ENCODE results near the gene RAB14.

RAB14 gene

DNA sequence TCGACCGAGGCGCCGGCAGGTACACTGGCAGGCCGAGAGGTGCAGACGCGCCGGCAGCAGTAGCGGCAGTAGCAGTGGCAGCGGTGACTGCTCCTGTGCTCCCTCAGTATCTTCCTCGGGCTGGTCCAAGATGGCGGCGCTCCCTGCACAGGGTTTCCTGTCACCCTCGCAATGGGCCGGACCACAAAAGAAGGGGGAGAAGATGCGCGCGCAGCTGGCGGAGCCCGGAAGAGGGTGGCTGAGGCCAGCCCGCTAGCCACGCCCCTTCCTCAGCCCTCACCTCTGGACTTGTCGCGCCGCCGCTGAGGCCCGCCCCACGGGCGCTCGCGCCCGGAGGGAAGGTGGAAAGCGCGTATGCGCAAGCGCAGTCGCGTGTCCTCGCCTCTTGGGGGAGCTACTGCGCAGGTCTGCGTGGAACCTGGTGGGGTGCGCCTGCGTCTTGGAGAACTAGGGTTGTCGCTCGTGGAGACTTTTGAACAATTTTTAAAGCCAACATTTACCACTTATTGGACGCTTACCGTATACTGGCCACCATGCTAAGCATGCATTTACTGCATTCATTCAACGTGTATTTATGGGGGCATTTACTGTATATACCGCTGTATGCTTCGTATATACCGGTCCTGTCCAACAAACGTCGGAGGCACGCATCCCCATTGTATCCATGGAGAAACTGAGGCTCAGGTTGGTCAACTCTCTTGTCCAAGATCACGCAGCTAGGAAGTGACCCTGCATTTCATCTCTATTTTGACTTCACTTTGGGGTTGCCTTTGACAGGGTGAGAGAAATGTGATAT is at the start of gene RAB14:
TSS of gene RAB14 (minus strand) at position 132 of the 796 bp plus-strand sequence. CDS start 8,457 bp downstream, outside the sequence.
- DNase-seq (ENCODE audit: low read depth): peak; percentile 100

GRCh38 chr9:121249563-121249962 is 47.9 kb upstream of the RAB14 start:
- DNase-seq (ENCODE audit: low read depth): no peak

- DNase-seq (ENCODE audit: low read depth): no peak
Measured at GRCh38 chr9:121246821-121247561, 45.3 kb upstream of the RAB14 start.

DNA sequence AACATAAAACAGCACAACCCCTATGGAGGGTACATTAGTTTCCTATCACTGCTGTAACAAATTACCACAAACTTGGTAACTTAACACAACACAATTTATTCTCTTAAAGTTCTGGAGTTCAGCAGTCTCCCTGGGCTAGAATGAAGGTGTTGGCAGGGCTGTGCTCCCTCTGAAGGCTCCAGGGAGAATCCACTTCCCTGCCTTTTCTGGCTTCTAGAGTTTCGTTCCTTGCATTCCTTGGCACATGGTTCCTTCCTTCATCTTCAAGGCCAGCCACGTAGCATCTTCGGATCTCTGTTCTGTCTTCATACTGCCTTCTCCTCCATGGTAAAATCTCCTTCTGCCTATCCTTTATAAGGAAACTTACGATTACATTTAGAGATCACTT is 41.3 kb upstream of the RAB14 start:
- no peak for DNase-seq (ENCODE audit: low read depth)

GRCh38 chr9:121242219-121242958 is 40.7 kb upstream of the RAB14 start:
- no peak for DNase-seq (ENCODE audit: low read depth)

GRCh38 chr9:121240472-121241135 is 38.9 kb upstream of the RAB14 start:
- no peak for DNase-seq (ENCODE audit: low read depth)

DNA sequence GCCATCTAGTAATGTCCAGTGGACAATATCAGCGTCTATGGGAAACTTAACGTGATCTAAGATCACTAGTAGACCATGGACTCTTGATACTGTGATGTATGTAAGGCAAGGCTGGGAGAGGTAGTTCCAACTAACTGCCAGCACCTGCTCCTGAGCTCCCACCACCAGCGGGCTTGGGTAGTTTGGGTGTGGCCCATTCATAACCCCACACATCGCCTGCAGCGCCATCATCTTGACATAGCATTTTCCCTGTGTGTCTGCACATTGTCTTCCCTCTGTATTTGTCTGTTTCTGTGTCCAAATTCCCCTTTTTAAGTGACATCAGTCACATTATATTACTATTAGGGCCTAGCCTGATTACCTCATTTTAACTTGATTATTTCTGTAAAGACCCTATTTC is 38.2 kb upstream of the RAB14 start:
- DNase-seq (ENCODE audit: low read depth): no peak

- DNase-seq (ENCODE audit: low read depth): no peak
Measured at GRCh38 chr9:121239071-121239470, 37.4 kb upstream of the RAB14 start.

DNA sequence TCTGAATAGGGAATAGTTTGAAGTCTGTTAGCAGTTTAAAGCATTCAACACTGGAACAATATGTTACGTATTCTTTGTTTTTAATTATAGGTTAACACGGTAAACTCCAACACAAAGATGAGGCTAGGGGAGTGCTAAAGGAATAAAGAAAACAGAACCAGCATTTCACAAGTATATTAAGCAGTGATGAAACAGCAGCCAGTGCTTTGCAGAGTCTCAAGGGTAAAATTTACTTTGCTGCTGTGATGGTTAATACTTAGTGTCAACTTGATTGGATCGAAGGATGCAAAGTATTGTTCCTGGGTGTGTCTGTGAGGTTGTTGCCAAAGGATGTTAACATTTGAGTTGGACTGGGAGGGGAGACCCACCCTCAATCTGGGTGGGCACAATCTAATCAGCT is 36.2 kb upstream of the RAB14 start:
- DNase-seq (ENCODE audit: low read depth): no peak

DNA sequence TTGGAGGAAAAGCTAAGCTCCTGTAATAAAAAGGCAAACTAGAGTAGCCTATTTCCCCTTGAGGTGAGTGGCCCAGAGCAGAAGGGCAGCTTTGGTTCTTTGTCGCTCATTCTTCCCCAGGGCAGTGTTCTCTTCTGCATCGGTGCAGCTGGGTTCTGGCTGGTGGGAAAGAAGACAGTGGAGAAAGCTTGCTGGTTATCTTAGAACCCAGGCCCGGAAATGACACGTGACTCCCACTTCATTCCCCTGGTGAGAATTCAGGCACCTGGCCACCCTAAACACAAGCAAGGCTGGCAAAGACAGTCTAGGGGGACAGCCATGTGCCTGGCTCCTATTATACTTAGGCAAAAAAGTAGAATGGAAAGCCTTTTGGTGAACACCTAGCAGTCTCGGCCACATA is 33.8 kb upstream of the RAB14 start:
- DNase-seq (ENCODE audit: low read depth): no peak

- DNase-seq (ENCODE audit: low read depth): no peak
Measured at GRCh38 chr9:121234832-121235161, 33.1 kb upstream of the RAB14 start.

DNA sequence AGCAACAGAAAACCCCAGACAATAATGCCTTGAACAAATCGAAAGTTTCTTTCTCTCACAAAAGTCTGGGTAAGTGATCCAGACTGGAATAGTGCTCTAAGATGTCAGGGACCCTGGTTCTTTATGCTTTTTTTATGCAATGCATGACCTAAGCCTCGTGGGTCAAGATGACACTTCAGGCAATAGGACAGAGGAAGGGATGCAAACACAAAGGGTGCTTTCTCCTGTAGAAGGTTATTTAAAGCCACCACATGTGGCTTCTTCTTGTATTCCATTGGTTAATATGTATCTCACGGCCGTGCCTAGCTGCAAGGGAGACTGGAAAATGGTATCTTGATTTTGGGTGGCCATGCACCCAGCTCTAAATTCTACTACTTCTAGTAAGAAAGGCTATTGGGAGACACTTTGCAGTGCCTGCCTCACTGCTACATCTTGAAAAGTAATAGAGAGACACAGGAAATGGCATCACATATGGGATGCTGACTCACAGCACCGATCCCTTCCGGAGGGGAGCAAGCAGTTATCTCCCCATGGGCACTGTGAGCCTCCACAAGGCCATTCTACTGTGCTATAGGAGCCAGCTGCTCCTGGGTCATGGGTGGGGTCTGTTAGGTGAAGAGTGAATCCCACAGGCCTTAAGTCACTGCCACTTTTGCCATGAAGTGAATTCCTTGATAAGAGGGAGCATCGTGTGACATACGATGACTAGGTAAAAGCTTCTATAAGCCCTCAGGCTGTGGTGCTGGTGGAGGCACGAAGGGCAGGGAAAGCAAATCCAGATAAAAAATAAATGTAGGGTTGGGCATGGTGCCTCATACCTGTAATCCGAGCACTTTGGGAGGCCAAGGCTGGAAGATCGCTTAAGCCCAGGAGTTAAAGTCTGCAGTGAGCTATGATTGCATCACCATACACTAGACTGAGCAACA is 32.5 kb upstream of the RAB14 start:
- DNase-seq (ENCODE audit: low read depth): no peak

DNA sequence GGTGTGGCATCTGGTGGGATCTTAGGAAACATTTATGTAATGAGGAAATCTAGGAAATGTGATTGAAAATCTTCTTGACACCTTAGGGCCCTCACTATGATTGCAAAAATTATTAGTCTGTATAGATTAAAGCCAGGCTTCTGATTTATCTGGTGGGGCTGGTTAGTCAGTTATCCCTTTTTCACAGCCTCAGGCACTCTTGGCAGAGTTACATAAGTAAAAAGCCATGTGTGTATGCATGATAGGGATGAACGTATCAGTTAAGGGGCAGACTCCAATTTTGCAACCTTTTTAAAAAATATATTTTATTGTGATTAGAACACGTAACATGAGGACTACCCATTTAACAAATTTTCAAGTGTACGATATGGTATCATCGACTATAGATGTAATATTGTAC is 30.6 kb upstream of the RAB14 start:
- DNase-seq (ENCODE audit: low read depth): no peak

GRCh38 chr9:121230256-121230655 is 28.6 kb upstream of the RAB14 start:
- no peak for DNase-seq (ENCODE audit: low read depth)

DNA sequence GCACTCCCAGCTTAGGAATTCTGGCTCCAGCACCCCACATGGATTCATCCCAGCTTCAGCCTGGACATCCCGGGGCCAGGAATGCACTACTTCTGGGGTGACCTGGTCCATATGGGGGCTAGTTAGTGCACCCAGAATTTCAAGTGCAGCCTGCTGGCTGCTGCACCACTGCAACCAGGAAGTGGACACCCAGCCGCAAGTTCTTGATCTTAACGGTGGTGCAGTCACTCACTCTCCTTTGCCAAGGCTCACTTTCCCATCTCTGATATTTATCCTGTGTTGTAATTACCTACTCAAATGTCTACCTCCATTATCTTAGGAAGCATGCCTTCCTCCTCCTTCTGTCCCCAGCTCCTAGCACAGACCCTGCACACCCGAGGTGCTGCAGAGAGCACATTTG is 26.2 kb upstream of the RAB14 start:
- DNase-seq (ENCODE audit: low read depth): no peak

DNA sequence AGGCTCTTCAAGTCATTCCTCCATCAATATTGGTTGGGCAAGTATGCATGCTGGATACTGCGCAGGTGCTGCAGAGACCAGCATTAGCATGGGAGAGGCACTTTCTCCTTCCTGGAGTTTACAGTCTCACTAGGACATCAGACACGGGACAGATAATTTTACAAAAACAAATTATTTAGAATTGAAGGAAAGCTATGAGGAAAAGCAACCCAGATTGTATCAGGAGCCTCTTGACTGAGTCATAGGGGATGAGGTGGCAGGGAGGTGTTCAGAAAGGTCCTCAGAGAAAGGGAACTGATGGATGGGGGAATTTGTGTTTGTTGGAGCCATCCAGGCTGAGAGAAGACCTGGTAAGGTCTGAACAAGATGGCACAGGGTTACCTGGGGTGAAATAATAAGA is 24.5 kb upstream of the RAB14 start:
- DNase-seq (ENCODE audit: low read depth): no peak

DNA sequence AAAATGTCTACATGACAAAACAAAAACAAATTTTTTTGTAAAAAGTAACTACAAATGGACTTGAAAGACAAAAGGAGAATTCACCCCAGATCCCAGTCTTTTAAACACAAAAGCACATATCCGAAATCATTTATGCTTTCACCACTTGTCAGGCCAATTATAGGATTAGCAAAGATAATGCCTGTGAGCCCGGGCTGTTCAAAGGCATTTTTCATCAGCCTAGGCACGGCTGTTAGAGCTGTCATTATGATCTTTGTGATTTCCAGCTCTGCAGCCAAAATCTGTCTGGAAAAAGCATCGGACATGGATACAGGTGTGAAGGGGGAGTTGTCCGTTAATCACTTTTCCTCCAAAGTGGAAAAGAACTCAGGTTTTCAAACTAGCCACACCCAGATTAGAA is 23.6 kb upstream of the RAB14 start:
- no peak for DNase-seq (ENCODE audit: low read depth)

- DNase-seq (ENCODE audit: low read depth): no peak
Measured at GRCh38 chr9:121222524-121223171, 21.0 kb upstream of the RAB14 start.

- no peak for DNase-seq (ENCODE audit: low read depth)
Measured at GRCh38 chr9:121221664-121222055, 20.0 kb upstream of the RAB14 start.

- no peak for DNase-seq (ENCODE audit: low read depth)
Measured at GRCh38 chr9:121220996-121221663, 19.5 kb upstream of the RAB14 start.

Measured in T-helper 22 cell (primary cell).